ENCODE measurements around the gene C2CD4A.
"Not testable (repeated sequence)": the region's sequence is repeated elsewhere in the genome, so short reads cannot be mapped to it uniquely, and the experiment has no call there.

C2CD4A gene, protein sequence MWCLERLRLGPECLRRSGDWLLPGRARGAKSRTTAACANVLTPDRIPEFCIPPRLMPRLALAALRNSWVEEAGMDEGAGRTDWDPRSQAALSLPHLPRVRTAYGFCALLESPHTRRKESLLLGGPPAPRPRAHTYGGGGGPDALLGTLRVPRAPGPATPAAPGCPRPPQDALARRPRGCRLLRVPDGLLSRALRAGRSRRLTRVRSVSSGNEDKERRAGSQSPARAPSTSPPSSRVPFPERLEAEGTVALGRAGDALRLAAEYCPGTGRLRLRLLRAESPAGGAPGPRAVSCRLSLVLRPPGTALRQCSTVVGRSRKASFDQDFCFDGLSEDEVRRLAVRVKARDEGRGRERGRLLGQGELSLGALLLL

DNA sequence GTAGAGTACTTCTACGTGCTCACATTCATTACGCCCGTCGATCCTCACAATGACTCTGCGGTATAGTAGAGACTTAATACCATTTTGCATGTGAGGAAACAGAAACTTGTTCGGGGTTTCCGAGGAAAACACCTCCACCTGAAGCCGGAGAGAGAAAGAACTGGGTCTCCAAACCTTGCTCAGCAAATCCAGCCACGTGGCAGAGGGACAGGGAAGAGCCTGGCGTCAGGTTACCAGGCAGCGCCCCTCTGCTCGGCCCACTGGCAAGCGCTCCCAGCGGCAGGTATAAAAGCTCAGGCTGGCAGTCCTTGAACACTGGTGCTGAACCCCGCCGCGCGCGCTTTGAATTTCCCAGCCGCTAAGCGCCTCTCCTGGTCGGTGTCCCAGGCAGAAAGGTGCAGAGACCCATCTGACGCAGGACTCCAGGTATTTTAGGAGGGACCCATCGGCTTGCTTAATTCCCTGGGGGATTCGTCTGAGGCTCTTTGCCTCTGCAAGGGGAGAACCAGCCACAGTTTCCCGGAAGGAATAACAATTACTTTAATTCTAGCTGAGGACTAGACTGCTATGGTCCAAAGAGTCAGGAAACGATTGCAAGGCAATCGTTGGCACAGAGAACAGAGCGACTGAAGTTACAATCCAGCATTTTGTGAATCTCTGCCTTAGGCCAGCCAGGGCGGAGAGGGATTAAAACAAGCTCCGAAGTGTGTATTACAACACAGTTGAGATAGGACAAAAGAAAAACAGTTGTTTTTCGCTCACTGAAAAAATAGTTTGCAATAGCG, at the start of gene C2CD4A:
TSS of gene C2CD4A (plus strand) at position 315 of the 785 bp plus-strand sequence. CDS start 637 bp downstream, outside the sequence.
- DNase-seq (ENCODE audit: low read depth in 2 of 2), result no peak

DNA sequence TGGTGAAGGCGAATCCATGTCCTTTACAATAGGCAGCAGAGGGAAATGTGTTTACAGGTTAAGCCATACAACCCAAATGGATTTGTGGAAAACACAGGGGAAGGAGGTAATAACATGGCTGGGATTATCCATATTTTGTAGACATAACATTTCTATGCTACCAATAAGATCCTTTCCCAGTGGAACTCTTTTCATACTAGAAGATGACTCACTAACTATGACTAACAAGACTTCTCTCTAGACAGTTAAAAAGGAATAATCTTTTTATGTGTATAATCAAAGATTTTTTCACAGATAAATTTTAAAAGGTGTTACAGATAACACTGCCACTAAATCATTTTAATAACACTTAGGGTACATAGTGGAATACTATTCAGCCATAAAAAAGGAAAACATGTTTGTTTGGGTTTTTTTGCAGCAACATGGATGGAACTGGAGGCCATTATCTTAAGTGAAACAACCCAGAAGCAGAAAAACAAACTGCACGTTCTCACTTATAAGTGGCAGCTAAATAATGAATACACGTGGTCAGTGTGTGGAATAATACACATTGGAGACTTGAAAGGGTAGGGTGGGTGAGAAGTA, 46.1 kb upstream of the C2CD4A start:
- DNase-seq (ENCODE audit: low read depth in 2 of 2), result no peak

DNA sequence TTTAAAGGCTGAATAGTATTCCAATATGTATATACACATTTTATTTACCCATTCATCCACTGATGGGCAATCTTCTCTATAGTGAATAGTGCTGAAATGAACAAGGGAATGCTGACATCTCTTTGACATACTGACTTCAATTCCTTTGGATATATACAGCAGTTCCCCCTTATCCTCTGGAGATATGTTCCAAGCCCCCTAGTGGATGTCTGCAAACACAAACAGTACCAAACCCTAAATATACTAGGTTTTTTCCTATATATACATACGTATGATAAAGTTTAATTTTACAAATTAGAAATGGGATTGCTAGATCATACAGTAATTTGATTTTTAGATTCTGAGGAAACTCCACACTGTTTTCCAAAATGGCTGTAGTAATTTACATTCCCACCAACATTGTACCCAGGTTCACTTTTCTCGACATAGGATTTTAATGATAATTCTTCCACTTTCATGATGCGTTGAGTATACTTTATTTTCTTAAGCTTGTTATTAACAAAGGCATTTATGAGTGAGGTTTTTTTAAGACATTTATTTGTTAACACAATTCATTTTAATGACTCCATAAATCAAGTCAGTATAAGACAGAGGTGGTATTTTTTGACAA, 44.7 kb upstream of the C2CD4A start:
- DNase-seq (ENCODE audit: low read depth in 2 of 2), result no peak

DNA sequence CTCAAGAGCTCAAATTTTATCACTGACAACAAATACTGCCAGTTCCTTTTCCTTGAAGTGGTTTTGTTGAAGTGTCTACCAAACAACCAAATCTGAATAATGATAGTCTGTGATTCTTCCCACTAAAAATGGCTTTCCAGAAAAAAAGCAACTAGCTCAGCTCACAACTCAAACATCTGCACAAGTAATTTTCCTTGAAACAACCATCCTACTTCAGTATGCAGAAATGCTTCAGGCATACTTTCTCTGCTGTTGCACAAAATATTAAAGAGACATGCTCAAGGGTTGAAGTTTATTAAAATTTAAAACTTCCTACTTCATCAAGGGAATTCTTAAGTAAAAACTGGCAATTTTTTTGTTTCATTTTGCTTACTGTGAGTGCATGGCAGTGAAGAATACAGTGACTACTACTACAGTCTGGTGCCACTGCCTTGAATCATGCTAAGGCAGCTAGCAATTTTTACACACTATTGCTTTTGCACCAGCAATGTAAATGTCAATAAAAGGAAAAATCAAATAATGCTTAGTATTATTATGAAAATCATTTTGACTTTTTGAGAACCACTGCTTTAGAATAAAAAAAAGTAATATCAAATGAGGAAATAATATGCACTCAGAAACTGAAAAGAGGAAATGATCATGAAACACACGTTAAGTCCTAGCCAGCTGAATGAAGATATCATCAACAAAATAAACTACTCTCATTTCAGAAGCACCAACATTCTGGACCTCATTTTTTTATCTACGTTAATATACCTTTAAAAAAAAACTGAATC, 40.1 kb upstream of the C2CD4A start:
- no peak for DNase-seq (ENCODE audit: low read depth in 2 of 2)

DNA sequence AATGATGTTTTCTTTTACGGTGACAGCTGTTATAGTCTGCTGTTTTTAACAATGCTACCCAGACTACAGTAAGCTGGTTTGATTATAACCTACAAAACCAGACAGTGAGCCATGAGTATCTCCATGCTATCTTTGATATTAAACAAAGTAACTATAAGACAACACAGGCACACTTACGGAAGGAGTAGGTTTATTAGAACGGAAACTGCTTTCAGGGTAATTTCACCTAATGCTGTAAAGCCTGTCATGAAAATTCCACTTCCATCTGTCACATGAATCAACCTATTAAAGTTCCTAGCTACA, 39.6 kb upstream of the C2CD4A start:
- DNase-seq (ENCODE audit: low read depth in 2 of 2), result no peak

DNA sequence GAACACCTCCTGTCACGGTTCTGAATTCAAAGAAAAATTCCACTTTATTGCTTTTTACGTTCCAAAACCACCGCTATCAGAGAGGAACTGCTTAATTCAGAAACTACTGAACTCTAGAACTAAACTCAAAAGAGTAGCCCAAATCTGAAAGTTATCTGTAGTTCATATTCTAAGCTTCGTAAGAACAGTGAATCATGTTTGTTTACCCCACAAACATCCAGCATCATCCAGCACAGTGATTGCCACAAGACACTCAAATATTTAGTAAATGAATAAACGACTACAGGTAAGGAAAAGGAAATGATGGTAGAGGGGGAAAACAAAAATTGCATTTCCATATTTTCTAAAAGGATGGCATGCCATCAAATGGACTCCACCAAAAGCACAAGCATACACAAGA, 38.9 kb upstream of the C2CD4A start:
- no peak for DNase-seq (ENCODE audit: low read depth in 2 of 2)

DNA sequence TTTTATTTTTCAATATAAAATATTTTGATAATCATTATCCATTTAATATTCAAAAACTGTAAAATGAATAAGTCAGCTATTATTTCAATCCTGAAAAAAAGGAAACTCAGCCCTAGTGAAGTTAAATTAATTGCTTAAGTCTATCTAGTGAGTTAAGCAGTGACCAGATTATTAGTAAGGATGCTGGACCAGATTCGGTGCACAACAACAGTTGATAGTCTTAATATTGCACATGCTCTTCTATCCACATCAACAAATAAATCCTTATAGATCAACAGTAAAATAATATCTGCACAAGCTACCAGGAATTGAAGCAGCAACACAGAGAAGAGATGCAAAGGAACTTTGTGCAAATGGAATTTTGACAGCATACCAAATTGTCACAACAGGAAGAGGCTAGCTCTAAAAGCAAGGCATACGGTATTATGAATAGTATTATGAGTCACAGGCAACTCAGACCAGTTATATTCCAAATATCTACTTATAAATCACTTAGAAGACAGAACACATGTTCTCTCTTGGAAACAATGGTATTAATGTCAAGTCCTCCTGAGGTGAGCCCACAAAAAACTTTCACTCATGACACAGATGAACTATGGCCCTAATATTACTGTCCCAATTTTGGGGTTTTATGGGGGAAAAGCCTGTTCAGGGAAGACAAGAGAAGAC, 31.4 kb upstream of the C2CD4A start:
- no peak for DNase-seq (ENCODE audit: low read depth in 2 of 2)

DNA sequence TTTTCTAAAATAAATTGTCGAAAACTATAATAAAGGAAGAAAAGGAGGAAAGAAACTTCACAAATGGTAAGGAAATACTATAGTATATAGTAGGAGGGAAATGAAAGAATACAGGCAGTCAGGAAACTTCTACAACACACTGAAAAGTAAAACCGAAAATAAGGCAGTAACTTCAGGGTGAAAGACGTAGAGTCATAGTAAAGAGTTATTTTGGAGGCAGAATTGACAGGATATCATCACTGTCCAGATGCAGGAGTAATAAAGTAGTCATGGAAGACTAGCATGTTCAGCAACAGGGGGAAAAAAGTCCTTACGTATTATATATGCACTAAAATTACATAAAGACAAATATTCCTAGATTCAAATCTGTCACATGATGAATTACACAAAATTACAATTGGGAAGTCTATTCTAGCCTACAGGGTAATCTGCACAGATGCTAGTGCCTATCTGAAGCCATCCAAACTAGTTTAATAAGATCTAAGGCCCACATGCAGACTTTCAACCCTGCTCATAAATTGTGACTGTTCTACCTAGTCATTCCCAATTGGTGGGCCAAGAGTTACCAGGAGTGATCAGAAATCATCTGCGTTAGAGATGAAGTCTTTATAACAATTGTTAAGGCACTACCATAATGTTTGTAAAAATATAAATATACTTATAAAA, 20.6 kb upstream of the C2CD4A start:
- DNase-seq (ENCODE audit: low read depth in 2 of 2), result no peak

DNA sequence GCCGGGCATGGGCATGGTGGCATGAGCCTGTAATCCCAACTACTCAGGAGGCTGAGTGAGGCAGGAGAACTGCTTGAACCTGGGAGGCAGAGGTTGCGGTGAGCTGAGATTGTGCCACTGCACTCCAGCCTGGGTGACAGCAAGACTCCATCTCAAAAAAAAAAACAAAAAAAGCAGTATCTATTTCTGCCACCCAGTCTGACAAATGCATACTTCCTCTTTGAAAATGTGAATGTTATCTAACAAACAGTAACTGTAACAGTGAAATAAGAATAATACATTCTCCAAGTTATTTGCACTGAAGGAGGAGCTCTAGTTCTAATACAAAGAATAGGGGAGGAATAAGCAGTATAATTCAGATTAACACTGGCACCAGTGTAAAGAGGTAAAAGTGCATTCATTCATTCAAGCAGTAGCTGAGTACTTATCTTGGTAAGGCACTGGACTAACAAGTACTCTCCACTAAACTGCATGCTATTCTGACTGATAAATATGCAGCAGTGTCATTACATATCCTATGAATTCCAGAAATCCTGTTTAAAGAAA, 19.4 kb upstream of the C2CD4A start:
- no peak for DNase-seq (ENCODE audit: low read depth in 2 of 2)

DNA sequence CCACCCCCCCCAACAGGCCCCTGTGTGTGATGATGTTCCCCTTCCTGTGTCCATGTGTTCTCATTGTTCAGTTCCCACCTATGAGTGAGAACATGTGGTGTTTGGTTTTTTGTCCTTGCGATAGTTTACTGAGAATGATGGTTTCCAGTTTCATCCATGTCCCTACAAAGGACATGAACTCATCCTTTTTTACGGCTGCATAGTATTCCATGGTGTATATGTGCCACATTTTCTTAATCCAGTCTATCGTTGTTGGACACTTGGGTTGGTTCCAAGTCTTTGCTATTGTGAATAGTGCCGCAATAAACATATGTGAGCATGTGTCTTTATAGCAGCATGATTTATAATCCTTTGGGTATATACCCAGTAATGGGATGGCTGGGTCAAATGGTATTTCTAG, 18.5 kb upstream of the C2CD4A start:
- DNase-seq (ENCODE audit: low read depth in 2 of 2), result not testable (repeated sequence)

DNA sequence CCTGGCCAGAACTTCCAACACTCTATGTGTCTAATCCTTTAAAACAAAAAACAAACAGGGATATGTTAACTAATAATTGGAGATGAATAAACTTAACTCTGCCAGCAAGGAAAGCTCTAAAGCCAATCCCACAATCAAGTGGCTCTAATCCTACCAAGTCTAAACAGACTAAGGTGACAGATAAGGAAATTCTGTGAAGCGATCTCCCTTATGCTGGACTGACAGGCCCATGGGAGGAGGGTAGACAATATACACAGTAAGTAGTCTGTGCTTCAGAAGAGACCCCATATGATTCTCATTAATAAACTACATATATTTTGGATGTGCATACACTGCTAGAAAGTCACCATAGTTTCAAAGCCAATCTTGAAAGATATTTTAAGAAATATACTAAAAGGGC, 16.7 kb upstream of the C2CD4A start:
- no peak for DNase-seq (ENCODE audit: low read depth in 2 of 2)

DNA sequence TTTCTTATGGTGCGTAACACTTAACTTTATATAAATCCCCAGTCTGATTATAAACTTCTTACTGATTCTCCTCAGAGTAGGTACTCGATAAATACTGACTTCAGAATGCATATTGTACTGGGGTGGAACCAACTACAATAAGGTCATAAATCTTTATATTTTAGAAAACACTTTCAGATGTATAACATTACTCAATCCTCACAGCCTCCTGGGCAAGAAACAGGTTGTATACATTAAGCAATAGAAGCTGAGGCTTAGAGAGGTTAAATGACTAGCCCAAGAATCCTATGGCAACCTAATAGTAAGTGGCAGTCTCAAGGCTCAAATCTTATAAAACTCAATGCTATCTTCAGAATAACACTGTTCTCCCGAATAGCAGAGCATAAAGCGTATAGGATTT, 15.6 kb upstream of the C2CD4A start:
- no peak for DNase-seq (ENCODE audit: low read depth in 2 of 2)

DNA sequence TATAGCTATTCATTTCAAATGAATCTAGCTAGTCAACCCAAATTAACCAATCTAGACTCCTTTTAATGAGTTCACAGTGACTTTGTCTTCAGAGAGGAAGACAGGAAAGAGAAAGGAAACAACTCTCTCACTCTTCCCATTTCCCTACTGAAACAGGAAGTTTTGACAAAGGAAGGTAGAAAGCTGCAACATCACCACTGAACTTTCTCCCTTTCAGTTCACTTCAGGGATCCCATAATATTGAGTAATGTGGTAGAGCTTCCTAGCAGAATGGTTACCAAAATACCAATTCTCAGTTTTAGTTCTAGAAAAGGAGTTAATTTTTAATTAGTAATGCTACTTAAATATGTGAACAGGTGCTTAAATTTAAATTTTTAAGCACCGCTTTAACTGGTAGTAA, 14.1 kb upstream of the C2CD4A start:
- no peak for DNase-seq (ENCODE audit: low read depth in 2 of 2)

DNA sequence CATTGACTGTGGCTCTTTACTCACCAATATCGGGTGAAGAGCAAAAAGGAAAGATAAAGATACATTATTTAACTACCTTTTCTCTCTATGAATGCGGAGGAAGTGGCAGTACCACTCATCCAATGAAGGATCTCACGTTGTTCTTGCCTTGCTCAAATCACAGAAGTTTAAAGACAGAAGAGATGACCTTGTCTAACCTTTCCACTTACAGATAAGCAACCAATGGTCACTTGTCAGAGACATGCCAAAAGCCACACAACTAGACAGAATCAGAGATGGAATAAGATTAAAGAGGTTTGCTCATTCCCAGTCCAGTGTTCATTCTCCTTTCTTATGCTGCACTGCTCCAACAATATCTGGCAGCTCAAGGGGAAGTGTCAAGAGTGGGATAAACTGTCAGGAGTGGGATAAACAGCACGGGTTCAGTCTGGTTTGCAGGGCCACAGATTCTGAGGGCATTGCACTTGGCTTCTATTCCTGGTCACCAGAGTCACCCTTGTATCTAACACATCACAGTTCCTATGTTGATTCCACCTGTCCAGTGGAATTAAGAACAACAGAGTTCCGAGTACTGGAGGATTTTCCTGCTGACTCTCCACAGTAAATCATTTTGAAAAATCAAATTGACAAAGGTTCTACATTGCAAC, 13.2 kb upstream of the C2CD4A start:
- DNase-seq (ENCODE audit: low read depth in 2 of 2), result no peak

DNA sequence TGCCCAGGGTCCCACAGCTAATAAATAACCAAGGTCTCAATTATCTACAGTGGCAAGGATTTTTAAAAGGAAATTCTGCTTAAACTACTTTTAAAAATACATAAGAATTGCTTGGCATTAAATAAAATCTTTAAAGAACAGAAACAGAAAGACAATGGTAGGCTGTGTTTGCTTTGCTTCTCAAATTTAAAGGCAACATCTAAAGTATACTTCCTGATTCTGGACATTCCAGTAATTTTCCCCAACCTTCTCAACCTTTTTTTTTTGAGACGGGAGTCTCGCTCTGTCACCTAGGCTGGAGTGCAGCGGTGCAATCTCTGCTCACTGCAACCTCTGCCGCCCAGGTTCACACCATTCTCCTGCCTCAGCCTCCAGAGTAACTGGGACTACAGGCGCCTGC, 11.8 kb upstream of the C2CD4A start:
- no peak for DNase-seq (ENCODE audit: low read depth in 2 of 2)

DNA sequence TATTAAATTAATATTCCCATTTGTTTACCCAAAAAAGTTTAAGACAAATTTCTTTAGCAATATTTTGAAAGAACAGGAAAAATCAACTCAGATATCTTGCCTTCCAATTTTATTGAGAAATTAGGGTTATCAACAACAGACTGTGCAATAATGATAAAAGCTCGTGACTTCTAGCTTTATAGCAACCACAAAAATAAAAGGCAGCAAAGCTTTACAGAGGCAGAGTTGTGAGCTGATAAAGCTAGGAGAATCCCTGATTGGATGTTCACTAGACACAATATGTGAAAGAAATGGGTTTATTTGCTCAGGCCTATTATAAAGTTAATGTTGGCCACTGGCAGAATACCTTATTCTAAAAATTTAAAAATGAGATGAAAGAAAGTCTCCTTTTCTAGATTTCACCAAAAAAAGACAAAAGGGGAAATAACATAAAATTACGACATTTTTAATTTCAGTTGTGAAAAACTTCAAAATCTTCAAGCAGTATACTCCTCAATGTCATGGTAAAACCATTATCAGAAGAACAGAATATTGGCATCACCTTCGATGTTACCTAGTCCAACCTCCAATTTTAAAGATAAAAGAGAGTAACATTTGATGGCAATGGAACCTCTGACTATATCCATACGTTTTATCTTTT, 9.3 kb upstream of the C2CD4A start:
- no peak for DNase-seq (ENCODE audit: low read depth in 2 of 2)

DNA sequence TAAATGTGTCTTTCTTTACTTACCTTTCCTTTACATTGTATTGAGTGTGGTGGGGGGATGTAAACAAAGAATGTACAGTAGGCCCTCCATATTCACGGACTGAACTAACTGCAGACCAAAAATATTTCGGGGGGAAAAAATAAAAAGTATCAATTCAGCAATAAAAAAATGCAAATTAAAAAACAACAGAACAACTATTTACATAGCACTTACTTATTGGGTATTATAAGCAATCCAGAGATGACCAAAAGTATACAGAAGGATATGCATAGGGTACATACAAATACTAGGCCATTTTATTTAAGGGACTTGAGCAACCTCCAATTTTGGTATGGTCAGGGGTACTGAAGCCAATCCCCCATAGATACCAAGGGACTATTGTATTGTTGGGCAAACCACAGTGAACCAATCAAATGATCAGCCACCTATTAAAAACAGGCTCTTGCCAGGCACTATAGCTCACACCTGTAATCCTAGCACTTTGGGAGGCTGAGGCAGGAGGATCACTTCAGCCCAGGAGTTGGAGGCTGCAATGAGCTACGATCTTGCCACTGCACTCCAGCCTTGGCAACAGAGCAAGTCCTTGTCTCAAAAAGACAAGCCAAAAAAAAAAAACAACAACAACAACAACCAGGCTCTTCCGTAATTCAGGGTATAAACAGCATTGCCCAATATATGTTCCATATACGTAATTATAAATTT, 8.3 kb upstream of the C2CD4A start:
- DNase-seq (ENCODE audit: low read depth in 2 of 2), result no peak

DNA sequence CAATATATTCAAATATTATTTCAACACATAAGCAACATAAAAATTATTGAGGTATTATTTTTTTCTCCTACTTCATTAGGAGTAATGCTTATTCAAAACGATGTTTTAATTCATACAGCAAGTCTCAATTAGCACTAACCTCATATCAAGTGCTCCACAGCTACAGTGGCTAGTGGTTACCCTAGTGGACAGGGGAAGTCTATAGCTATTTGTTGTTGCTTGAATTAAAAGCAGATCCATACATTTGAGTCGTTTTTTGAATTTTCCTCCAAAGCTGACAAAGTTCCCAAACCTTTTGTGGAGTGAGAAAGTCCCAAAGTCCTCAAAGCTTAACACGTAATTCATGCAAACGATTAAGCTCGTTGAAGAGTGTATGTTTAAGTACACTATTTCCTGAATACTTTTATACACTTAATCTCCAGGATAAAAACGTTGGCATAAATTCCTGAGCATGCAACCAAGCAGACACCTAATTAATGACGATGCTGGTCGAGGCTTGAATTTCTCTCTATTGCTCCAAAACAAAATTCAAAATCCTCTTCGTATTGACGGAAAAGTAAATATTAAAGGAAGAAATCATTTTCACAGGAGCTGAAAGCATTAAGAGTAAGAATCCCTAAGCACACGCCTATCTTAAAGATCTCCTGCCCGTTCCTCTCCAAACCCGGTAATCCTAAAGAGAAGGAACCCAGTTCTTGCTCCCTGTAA, 7.5 kb upstream of the C2CD4A start:
- no peak for DNase-seq (ENCODE audit: low read depth in 2 of 2)
